Vagina (tissue), 2 donors: ENCODE data around the gene CETP.

Experiments used
- CTCF ChIP-seq, 3 experiments: fragments of 450-650 bp in 2 of 3; fragments of 200-600 bp in 1 of 3; sonication (generic) in 1 of 3; IDR thresholded peaks; one replicate each; pipeline ENCODE4 v1.5.1; 2017 to 2019; ENCODE audit warnings: antibody characterized with exemption in 3 of 3, mild to moderate bottlenecking in 2 of 3, moderate library complexity in 2 of 3
- POLR2A ChIP-seq, 2 donors: fragments of 450-650 bp; IDR thresholded peaks; one replicate each; pipeline ENCODE4 v1.6.1; 2017; ENCODE audit warnings: antibody characterized with exemption in 2 of 2, mild to moderate bottlenecking in 2 of 2, moderate library complexity in 2 of 2
- POLR2AphosphoS5 ChIP-seq, 2 donors: sonication (generic); formaldehyde crosslinking; IDR thresholded peaks; one replicate each; pipeline ENCODE4 v1.9.0; 2017; ENCODE audit warnings: antibody characterized with exemption in 2 of 2, mild to moderate bottlenecking in 2 of 2, low read depth in 1 of 2; ENCODE audit not compliant: insufficient read depth in 1 of 2

GRCh38 chr16:56946767-56947603, 14.8 kb upstream of the CETP start:
- TF ChIP-seq CTCF (IDR thresholded peaks at IDR 0.05) (no peak), POLR2AphosphoS5 (IDR thresholded peaks at IDR 0.05; ENCODE audit: insufficient read depth in 1 of 2, low read depth in 1 of 2) (no peak), POLR2A (IDR thresholded peaks at IDR 0.05) (no peak)
